D721Med (cell line): ENCODE measurements around the gene CCDC12.

Experiments
- DNase-seq: peaks from one replicate; pipeline ENCODE4 v3.0.0; 2011; ENCODE audit warnings: low spot score; ENCODE audit not compliant: insufficient read length
- FAIRE-seq: peaks from 2 replicates; lab custom pipeline; 2011; peaks lifted over from hg19 to GRCh38; lab: Jason Lieb, UNC
- TF ChIP-seq, protein P1 (sequence below): IDR thresholded peaks from 2 replicates; pipeline ENCODE4 v1.5.1; 2012; ENCODE audit warnings: mild to moderate bottlenecking, control low read depth; ENCODE audit not compliant: insufficient read depth; ENCODE audit errors: missing control alignments

CCDC12 gene

DNA sequence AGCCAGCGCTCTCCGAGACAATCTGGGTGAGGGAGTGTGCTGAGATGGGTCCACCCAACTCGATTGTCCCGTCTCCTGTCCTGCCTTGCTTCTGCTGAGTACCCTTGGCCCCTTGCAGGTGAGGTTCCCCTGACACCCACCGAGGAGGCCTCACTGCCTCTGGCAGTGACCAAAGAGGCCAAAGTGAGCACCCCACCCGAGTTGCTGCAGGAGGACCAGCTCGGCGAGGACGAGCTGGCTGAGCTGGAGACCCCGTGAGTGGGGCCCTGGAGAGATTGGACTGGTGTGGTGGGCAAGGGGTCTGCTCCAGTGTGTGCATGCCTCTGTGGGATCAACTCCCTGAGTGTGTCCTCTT lies 26.5 kb upstream of the CCDC12 start:
- DNase-seq (no peak), FAIRE-seq (no peak)
- TF ChIP-seq, protein P1, sequence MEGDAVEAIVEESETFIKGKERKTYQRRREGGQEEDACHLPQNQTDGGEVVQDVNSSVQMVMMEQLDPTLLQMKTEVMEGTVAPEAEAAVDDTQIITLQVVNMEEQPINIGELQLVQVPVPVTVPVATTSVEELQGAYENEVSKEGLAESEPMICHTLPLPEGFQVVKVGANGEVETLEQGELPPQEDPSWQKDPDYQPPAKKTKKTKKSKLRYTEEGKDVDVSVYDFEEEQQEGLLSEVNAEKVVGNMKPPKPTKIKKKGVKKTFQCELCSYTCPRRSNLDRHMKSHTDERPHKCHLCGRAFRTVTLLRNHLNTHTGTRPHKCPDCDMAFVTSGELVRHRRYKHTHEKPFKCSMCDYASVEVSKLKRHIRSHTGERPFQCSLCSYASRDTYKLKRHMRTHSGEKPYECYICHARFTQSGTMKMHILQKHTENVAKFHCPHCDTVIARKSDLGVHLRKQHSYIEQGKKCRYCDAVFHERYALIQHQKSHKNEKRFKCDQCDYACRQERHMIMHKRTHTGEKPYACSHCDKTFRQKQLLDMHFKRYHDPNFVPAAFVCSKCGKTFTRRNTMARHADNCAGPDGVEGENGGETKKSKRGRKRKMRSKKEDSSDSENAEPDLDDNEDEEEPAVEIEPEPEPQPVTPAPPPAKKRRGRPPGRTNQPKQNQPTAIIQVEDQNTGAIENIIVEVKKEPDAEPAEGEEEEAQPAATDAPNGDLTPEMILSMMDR: no peak

DNA sequence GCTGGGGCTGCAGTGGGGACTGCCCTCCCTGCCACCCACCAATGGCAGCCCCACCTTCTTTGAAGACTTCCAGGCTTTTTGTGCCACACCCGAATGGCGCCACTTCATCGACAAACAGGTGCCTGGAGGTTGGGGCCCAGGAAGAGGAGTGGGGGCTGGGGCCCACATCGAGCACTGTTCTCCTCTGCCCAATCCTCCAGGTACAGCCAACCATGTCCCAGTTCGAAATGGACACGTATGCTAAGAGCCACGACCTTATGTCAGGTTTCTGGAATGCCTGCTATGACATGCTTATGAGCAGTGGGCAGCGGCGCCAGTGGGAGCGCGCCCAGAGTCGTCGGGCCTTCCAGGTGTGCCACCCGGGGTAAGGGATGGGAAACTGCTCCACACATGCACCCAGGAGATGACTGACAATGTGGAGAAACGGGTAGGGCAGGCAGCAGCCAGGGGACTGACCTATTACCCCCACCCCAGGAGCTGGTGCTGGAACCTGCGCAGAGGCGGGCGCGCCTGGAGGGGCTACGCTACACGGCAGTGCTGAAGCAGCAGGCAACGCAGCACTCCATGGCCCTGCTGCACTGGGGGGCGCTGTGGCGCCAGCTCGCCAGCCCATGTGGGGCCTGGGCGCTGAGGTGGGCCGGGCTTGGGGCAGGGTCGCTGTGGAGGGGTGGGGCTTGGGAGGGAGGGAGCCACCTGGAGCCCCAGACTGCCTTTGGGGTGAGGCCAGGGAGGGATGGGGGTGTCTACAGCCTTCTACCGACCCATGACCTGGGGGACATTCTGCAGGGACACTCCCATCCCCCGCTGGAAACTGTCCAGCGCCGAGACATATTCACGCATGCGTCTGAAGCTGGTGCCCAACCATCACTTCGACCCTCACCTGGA lies 25.9 kb upstream of the CCDC12 start:
- FAIRE-seq: no peak
- TF ChIP-seq, protein P1: no peak
- peak; percentile 12 for DNase-seq

DNA sequence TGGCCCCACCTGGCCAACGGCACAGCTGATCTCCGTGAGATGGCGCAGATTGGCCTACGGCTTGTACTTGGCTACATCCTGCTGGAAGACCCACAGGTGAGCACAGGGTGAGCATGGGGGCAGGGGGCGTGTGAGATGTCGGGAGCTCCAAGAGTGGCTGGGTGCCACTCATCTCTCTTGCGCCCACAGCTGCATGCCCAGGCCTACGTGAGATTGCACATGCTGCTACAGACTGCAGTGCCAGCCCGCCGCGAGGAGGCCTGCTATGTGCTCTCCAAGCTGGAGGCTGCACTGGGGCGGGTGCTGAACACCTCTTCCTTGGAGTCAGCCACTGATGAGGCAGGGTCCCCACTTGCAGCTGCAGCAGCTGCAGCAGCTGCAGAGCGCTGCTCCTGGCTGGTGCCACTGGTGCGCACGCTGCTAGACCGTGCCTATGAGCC lies 25.2 kb upstream of the CCDC12 start:
- FAIRE-seq (no peak), DNase-seq (peak; percentile 15)
- TF ChIP-seq, protein P1: no peak

DNA sequence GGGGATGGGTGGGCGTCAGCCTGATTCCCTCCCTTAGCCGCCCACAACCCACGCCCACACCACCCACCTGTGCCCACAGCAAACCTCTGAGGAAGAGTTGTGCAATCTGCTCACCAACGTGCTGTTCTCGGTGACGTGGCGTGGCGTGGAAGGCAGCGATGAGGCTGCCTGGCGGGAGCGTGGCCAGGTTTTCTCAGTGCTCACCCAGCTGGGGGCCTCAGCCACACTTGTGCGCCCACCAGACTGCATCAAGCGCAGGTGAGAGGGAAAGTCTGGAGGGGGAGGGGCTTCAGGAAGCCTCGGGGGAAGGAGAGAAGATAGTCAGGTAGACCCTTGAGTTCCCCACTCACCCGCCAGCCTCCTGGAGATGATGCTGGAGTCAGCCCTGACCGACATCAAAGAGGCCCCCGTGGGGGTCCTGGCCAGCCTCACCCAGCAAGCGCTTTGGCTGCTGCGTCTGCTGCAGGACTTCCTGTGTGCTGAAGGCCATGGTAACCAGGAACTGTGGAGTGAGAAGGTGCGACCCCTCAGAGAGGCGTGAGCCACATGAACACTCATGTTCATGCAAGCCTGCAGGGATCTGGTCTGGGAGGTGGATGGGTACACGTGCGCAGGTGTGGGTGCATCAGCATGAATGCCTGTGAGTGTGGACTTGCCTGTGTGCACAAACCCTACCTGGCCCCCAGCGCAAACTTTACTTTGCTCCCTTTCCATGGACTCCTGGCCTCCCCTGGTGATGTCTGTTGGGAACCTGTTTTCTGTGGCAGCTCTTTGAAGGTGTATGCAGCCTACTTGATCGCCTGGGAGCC lies 24.6 kb upstream of the CCDC12 start:
- TF ChIP-seq, protein P1: no peak
- DNase-seq: peak; percentile 13
- no peak for FAIRE-seq

DNA sequence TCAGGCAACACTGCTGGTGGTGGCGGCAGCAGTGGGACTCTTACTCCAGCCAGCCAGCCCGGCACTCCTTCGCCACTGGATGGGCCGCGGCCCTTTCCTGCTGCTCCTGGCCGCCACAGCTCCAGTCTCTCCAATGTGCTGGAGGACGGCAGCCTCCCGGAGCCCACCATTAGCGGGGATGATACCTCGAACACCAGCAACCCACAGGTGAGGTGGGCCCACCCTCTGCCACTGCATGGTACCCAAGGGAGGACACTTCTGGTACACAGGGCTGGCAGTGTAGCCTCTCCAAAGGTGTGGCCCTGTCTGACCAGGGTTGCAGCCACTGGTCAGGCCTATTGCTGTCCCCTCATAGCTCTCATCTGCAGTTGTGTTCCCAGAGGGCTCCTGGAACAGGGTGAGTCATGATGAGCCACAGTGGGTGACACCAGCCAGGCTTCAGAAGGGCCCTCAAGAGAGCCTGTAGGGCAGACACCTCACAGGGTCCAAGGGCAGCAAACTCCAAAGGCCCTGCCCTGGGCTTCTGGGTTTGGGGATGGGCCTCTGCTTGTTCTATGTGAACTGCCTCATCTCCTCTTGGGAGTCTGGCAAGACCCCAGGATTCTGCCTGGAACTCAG lies 23.8 kb upstream of the CCDC12 start:
- FAIRE-seq: no peak
- DNase-seq: no peak
- TF ChIP-seq, protein P1: no peak

DNA sequence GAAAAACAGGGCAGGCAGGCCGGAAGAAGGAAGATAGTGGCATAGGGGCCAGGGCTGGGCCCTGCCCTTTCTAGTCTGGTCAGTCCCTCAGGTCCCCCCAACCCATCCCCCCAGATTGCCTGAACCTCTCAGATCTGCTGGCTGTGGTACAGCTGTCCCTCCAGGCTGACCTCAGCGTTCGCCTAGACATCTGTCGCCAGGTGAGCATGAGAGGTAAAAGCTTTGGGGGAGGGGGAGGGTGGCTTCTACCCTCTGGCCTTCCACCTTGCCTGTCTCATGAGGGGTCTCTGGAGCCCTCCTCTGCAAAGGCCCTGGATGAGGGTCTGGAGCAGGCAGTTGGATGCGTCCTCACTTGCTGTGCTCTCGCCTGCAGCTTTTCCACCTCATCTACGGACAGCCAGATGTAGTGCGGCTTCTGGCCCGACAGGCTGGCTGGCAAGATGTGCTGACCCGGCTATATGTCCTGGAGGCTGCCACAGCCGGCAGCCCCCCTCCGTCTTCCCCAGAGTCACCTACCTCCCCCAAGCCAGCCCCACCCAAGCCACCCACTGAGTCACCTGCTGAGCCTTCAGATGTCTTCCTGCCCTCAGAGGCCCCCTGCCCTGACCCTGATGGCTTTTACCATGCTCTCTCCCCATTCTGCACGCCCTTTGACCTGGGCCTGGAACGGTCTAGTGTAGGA lies 23.1 kb upstream of the CCDC12 start:
- DNase-seq (no peak), FAIRE-seq (no peak)
- TF ChIP-seq, protein P1: no peak
